Fibroblast of lung (primary cell): ENCODE data around the gene C1GALT1.

ENCODE experiments used
- EZH2 ChIP-seq: IDR thresholded peaks from 2 replicates; pipeline ENCODE4 v1.5.1; 2012; ENCODE audit warnings: low read length, control low read depth, mild to moderate bottlenecking; ENCODE audit errors: missing control alignments
- TF ChIP-seq, protein P1 (sequence below), 2 donors: IDR thresholded peaks in 1 of 2; conservative IDR thresholded peaks in 1 of 2; 1 replicate in 1 of 2; 2 replicates in 1 of 2; pipeline ENCODE4 v1.5.1; 2011 to 2012; ENCODE audit warnings: low read length in 2 of 2, control low read depth in 1 of 2, inconsistent platforms in 1 of 2, low read depth in 1 of 2, mild to moderate bottlenecking in 1 of 2

DNA sequence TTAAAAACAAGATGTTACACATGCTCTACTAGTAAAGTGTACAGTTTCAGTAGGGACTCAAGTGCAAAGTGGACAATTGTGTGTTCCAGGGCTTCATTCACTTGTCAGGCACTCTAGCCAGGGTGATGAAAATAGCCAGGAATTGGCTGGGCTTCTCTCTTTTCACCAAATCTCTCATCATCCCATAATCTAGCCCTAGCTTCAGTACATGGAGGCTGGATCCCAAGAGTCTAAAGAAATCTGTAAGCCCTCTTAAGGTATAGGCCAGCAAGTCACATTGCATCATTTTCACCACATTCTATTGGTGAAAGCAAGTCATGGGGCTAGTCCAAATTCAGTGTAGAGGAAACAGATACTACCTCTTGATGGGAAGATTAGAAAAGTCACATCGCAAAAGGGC lies 47.3 kb upstream of the C1GALT1 start:
- TF ChIP-seq, protein P1, sequence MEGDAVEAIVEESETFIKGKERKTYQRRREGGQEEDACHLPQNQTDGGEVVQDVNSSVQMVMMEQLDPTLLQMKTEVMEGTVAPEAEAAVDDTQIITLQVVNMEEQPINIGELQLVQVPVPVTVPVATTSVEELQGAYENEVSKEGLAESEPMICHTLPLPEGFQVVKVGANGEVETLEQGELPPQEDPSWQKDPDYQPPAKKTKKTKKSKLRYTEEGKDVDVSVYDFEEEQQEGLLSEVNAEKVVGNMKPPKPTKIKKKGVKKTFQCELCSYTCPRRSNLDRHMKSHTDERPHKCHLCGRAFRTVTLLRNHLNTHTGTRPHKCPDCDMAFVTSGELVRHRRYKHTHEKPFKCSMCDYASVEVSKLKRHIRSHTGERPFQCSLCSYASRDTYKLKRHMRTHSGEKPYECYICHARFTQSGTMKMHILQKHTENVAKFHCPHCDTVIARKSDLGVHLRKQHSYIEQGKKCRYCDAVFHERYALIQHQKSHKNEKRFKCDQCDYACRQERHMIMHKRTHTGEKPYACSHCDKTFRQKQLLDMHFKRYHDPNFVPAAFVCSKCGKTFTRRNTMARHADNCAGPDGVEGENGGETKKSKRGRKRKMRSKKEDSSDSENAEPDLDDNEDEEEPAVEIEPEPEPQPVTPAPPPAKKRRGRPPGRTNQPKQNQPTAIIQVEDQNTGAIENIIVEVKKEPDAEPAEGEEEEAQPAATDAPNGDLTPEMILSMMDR (conservative IDR thresholded peaks at IDR 0.05 in 1 of 2, IDR thresholded peaks at IDR 0.05 in 1 of 2; ENCODE audit: low read depth in 1 of 2, low read length in 2 of 2), result no peak
- TF ChIP-seq EZH2, result no peak
